ENCODE results near the gene PTPN22. TPM values are rescaled to one million over a fixed set of nuclear protein-coding genes. Genes with fewer than 3 reads are reported as not detected.

PTPN22 gene
- total RNA-seq, 5 donors from 2014 or later (not counting 1 experiment from before 2014, with no cell fraction given), result 25.6 to 45.9 (median 26.6) TPM

GRCh38 chr1:113835686-113836290 is 35.7 kb downstream of the PTPN22 start:
- ChIA-PET POLR2A (interaction anchor here (0.6 to 2.9 kb wide), 7 partner anchors 68 to 100 kb away, joined by 3 to 8 read pairs (median 3); partner anchors contain the start of gene AP4B1 (in 1 of the 2)), CTCF (interaction anchor here (0.6 to 5.3 kb wide), 24 partner anchors 10 to 884 kb away, joined by 3 to 41 read pairs (median 3); partner anchors contain the start of genes AP4B1 (in 1 of the 2), DCLRE1B (in 1 of the 2) and HIPK1 (in 1 of the 2))
- H3K4me3 ChIP-seq (ENCODE audit: control insufficient read depth in 1 of 2, extremely low read depth in 1 of 2, low read length in 1 of 2), result no peak overlapping the region
- H3K27me3 ChIP-seq (replicated peaks in 1 of 2; ENCODE audit: control insufficient read depth in 2 of 2, extremely low read depth in 1 of 2, insufficient read depth in 2 of 2, low read length in 1 of 2), result no peaks in the 10 kb centered on the region
- peaks cover 25% of the 10 kb centered on the region for H3K36me3 Mint-ChIP-seq
- ATAC-seq (replicated peaks in 1 of 4) (no peak), DNase-seq (peak in 12 of 35 experiments; percentile 7 to 80 (median 23))
- WGBS (ENCODE audit: insufficient coverage), result no CpG with 5 or more reads among the region's 4 CpGs
- H3K27me3 Mint-ChIP-seq, result no peaks in the 10 kb centered on the region
- H3K9me3 ChIP-seq, result no peaks in the 10 kb centered on the region
- no peaks in the 10 kb centered on the region for H3K9me3 Mint-ChIP-seq
- no peak overlapping the region for H3K4me3 Mint-ChIP-seq
- H3K27ac ChIP-seq (ENCODE audit: low read length), result no peak overlapping the region
- H3K4me1 Mint-ChIP-seq, result peaks cover 5 to 7% (median 5%) of the 10 kb centered on the region in 3 donors
- H3K27ac Mint-ChIP-seq, result peak overlapping the region; percentile 31 to 58
- H3K4me1 ChIP-seq (ENCODE audit: control insufficient read depth in 1 of 2, extremely low read depth in 1 of 2, insufficient read depth in 2 of 2, low read length in 2 of 2), result no peaks in the 10 kb centered on the region
- H3K36me3 ChIP-seq (ENCODE audit: control insufficient read depth in 2 of 2, extremely low read depth in 1 of 2, insufficient read depth in 1 of 2, low read length in 1 of 2), result peaks cover 0 to 37% of the 10 kb centered on the region in 2 donors

GRCh38 chr1:113834716-113835115 is 36.8 kb downstream of the PTPN22 start:
- no peaks in the 10 kb centered on the region for H3K9me3 Mint-ChIP-seq
- no peak overlapping the region for H3K4me3 Mint-ChIP-seq
- no peaks in the 10 kb centered on the region for H3K9me3 ChIP-seq
- H3K4me1 ChIP-seq (ENCODE audit: control insufficient read depth in 1 of 2, extremely low read depth in 1 of 2, insufficient read depth in 2 of 2, low read length in 2 of 2), result no peaks in the 10 kb centered on the region
- 100% methylated on average over 1 of the region's 2 CpGs for WGBS (ENCODE audit: insufficient coverage)
- no peak overlapping the region for H3K27ac ChIP-seq (ENCODE audit: low read length)
- ATAC-seq (replicated peaks in 1 of 4) (no peak), DNase-seq (no peak)
- H3K4me1 Mint-ChIP-seq, result peaks cover 5 to 6% (median 5%) of the 10 kb centered on the region in 3 donors
- peaks cover 0 to 41% of the 10 kb centered on the region in 2 donors for H3K36me3 ChIP-seq (ENCODE audit: control insufficient read depth in 2 of 2, extremely low read depth in 1 of 2, insufficient read depth in 1 of 2, low read length in 1 of 2)
- H3K36me3 Mint-ChIP-seq, result peaks cover 25% of the 10 kb centered on the region
- no peak overlapping the region for H3K27ac Mint-ChIP-seq
- ChIA-PET CTCF (interaction anchor here (0.9 to 5.3 kb wide), 11 partner anchors 25 to 143 kb away, joined by 3 to 41 read pairs (median 4); partner anchors contain the start of genes HIPK1 (in 2 of the 2), AP4B1 (in 1 of the 2) and DCLRE1B (in 1 of the 2)), POLR2A (interaction anchor here (1.0 to 2.9 kb wide), 4 partner anchors 69 to 94 kb away, joined by 3 to 8 read pairs (median 4); partner anchors contain the start of genes AP4B1 (in 1 of the 2) and HIPK1 (in 1 of the 2))
- no peaks in the 10 kb centered on the region for H3K27me3 ChIP-seq (replicated peaks in 1 of 2; ENCODE audit: control insufficient read depth in 2 of 2, extremely low read depth in 1 of 2, insufficient read depth in 2 of 2, low read length in 1 of 2)
- no peaks in the 10 kb centered on the region for H3K27me3 Mint-ChIP-seq
- H3K4me3 ChIP-seq (ENCODE audit: control insufficient read depth in 1 of 2, extremely low read depth in 1 of 2, low read length in 1 of 2), result no peak overlapping the region

DNA sequence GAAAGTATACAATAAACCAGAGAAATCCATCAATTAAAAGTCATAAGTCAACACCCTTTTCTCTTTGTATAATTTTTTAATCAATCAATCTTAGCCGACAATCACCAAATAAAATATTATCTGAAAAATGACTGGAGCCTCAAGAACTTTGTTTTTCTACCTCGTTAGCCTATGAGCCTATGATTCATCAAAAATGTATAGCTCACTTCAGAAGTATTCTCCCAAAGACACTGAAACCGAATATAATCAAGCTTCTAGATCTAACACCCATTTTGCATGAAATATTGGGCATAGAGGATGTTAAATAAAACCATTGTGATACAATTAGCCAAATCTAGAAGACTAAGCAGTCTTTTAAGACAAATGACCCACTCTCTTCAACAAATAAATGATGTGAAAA is 41.5 kb downstream of the PTPN22 start:
- H3K27ac ChIP-seq (ENCODE audit: low read length), result no peak overlapping the region
- ChIA-PET POLR2A (interaction anchor here in 1 of 2 donors (0.6 kb wide), 1 partner anchor 19 kb away, joined by 3 read pairs; no protein-coding TSS in a partner anchor), CTCF (no interaction called here)
- no peak for ATAC-seq (replicated peaks in 1 of 4)
- peaks cover 0 to 49% of the 10 kb centered on the region in 2 donors for H3K36me3 ChIP-seq (ENCODE audit: control insufficient read depth in 2 of 2, extremely low read depth in 1 of 2, insufficient read depth in 1 of 2, low read length in 1 of 2)
- no peaks in the 10 kb centered on the region for H3K27me3 ChIP-seq (replicated peaks in 1 of 2; ENCODE audit: control insufficient read depth in 2 of 2, extremely low read depth in 1 of 2, insufficient read depth in 2 of 2, low read length in 1 of 2)
- H3K4me3 Mint-ChIP-seq, result no peak overlapping the region
- H3K9me3 ChIP-seq, result no peaks in the 10 kb centered on the region
- no peaks in the 10 kb centered on the region for H3K9me3 Mint-ChIP-seq
- no peaks in the 10 kb centered on the region for H3K4me1 ChIP-seq (ENCODE audit: control insufficient read depth in 1 of 2, extremely low read depth in 1 of 2, insufficient read depth in 2 of 2, low read length in 2 of 2)
- no peak overlapping the region for H3K4me3 ChIP-seq (ENCODE audit: control insufficient read depth in 1 of 2, extremely low read depth in 1 of 2, low read length in 1 of 2)
- H3K36me3 Mint-ChIP-seq, result peaks cover 32% of the 10 kb centered on the region
- no peaks in the 10 kb centered on the region for H3K4me1 Mint-ChIP-seq
- 100% methylated on average over 1 of the region's 3 CpGs for WGBS (ENCODE audit: insufficient coverage)
- DNase-seq, result no peak
- H3K27ac Mint-ChIP-seq, result no peak overlapping the region
- no peaks in the 10 kb centered on the region for H3K27me3 Mint-ChIP-seq

GRCh38 chr1:113821916-113822315 is 49.6 kb downstream of the PTPN22 start:
- no peak overlapping the region for H3K27ac Mint-ChIP-seq
- peaks cover 0 to 48% of the 10 kb centered on the region in 2 donors for H3K36me3 ChIP-seq (ENCODE audit: control insufficient read depth in 2 of 2, extremely low read depth in 1 of 2, insufficient read depth in 1 of 2, low read length in 1 of 2)
- POLR2A ChIA-PET, result no interaction called here

GRCh38 chr1:113818578-113818977 is 52.9 kb downstream of the PTPN22 start:
- H3K36me3 ChIP-seq (ENCODE audit: control insufficient read depth in 2 of 2, extremely low read depth in 1 of 2, insufficient read depth in 1 of 2, low read length in 1 of 2), result peaks cover 0 to 38% of the 10 kb centered on the region in 2 donors

More at GRCh38 chr1:113821916-113822315, 49.6 kb downstream of the PTPN22 start:
- no peak overlapping the region for H3K4me3 Mint-ChIP-seq
- ATAC-seq (replicated peaks in 1 of 4) (no peak), DNase-seq (no peak)
- Histone ChIP-seq H3K9me3 (no peaks in the 10 kb centered on the region), H3K4me3 (ENCODE audit: control insufficient read depth in 1 of 2, extremely low read depth in 1 of 2, low read length in 1 of 2) (no peak overlapping the region), H3K27me3 (replicated peaks in 1 of 2; ENCODE audit: control insufficient read depth in 2 of 2, extremely low read depth in 1 of 2, insufficient read depth in 2 of 2, low read length in 1 of 2) (no peaks in the 10 kb centered on the region), H3K4me1 (ENCODE audit: control insufficient read depth in 1 of 2, extremely low read depth in 1 of 2, insufficient read depth in 2 of 2, low read length in 2 of 2) (no peaks in the 10 kb centered on the region), H3K27ac (ENCODE audit: low read length) (no peak overlapping the region)
- H3K4me1 Mint-ChIP-seq, result no peaks in the 10 kb centered on the region
- H3K9me3 Mint-ChIP-seq, result no peaks in the 10 kb centered on the region
- no peaks in the 10 kb centered on the region for H3K27me3 Mint-ChIP-seq
- CTCF ChIA-PET, result interaction anchor here in 1 of 2 donors (0.5 kb wide), 1 partner anchor 603 kb away, joined by 4 read pairs; no protein-coding TSS in a partner anchor
- H3K36me3 Mint-ChIP-seq, result peaks cover 24% of the 10 kb centered on the region
- WGBS (ENCODE audit: insufficient coverage), result no CpG with 5 or more reads among the region's 1 CpG

GRCh38 chr1:113813218-113813617 is 58.3 kb downstream of the PTPN22 start:
- H3K9me3 ChIP-seq, result no peaks in the 10 kb centered on the region
- no peaks in the 10 kb centered on the region for H3K27me3 ChIP-seq (replicated peaks in 1 of 2; ENCODE audit: control insufficient read depth in 2 of 2, extremely low read depth in 1 of 2, insufficient read depth in 2 of 2, low read length in 1 of 2)
- POLR2A ChIA-PET, result no interaction called here
- peak overlapping the region; percentile 90 for H3K27ac ChIP-seq (ENCODE audit: low read length)
- H3K4me3 ChIP-seq (ENCODE audit: control insufficient read depth in 1 of 2, extremely low read depth in 1 of 2, low read length in 1 of 2), result no peak overlapping the region
- CTCF ChIA-PET, result interaction anchor here in 1 of 2 donors (0.6 kb wide), 1 partner anchor 1000 kb away, joined by 3 read pairs; no protein-coding TSS in a partner anchor
- H3K36me3 ChIP-seq (ENCODE audit: control insufficient read depth in 2 of 2, extremely low read depth in 1 of 2, insufficient read depth in 1 of 2, low read length in 1 of 2), result peaks cover 0 to 17% of the 10 kb centered on the region in 2 donors
- Mint-ChIP-seq H3K27ac (peak overlapping the region; percentile 98), H3K4me3 (peak overlapping the region; percentile 98 to 99 (median 99)), H3K9me3 (no peaks in the 10 kb centered on the region), H3K4me1 (peaks cover 29 to 33% (median 31%) of the 10 kb centered on the region in 3 donors), H3K36me3 (peaks cover 10% of the 10 kb centered on the region), H3K27me3 (no peaks in the 10 kb centered on the region)
- no peak for DNase-seq
- WGBS (ENCODE audit: insufficient coverage), result 96% methylated on average over 13 of the region's 15 CpGs
- H3K4me1 ChIP-seq (ENCODE audit: control insufficient read depth in 1 of 2, extremely low read depth in 1 of 2, insufficient read depth in 2 of 2, low read length in 2 of 2), result peaks cover 7 to 31% of the 10 kb centered on the region in 2 experiments
- no peak for ATAC-seq (replicated peaks in 1 of 4)

More at GRCh38 chr1:113818578-113818977, 52.9 kb downstream of the PTPN22 start:
- peaks cover 19% of the 10 kb centered on the region for H3K36me3 Mint-ChIP-seq
- WGBS (ENCODE audit: insufficient coverage), result no CpG with 5 or more reads among the region's 2 CpGs
- no peaks in the 10 kb centered on the region for H3K9me3 Mint-ChIP-seq
- H3K27ac Mint-ChIP-seq, result peak overlapping the region in 1 of 2 donors; percentile 44
- POLR2A ChIA-PET, result interaction anchor here in 1 of 2 donors (1.0 kb wide), 1 partner anchor 427 kb away, joined by 3 read pairs; no protein-coding TSS in a partner anchor
- CTCF ChIA-PET, result interaction anchor here in 1 of 2 donors (0.9 to 1.2 kb wide), 2 partner anchors 18 to 746 kb away, joined by 3 to 4 read pairs; no protein-coding TSS in a partner anchor
- H3K9me3 ChIP-seq, result no peaks in the 10 kb centered on the region
- DNase-seq (no peak), ATAC-seq (replicated peaks in 1 of 4) (no peak)
- H3K4me3 ChIP-seq (ENCODE audit: control insufficient read depth in 1 of 2, extremely low read depth in 1 of 2, low read length in 1 of 2), result no peak overlapping the region
- H3K4me1 ChIP-seq (ENCODE audit: control insufficient read depth in 1 of 2, extremely low read depth in 1 of 2, insufficient read depth in 2 of 2, low read length in 2 of 2), result no peaks in the 10 kb centered on the region
- no peaks in the 10 kb centered on the region for H3K27me3 Mint-ChIP-seq
- H3K27ac ChIP-seq (ENCODE audit: low read length), result no peak overlapping the region
- H3K27me3 ChIP-seq (replicated peaks in 1 of 2; ENCODE audit: control insufficient read depth in 2 of 2, extremely low read depth in 1 of 2, insufficient read depth in 2 of 2, low read length in 1 of 2), result no peaks in the 10 kb centered on the region
- no peaks in the 10 kb centered on the region for H3K4me1 Mint-ChIP-seq
- no peak overlapping the region for H3K4me3 Mint-ChIP-seq

Measured in T-cell (primary cell).